ENCODE measurements around the gene COX14.

The COX14 gene

GRCh38 chr12:50162230-50162629 lies 50.2 kb downstream of the COX14 start (continued):
- no peak for TF ChIP-seq REST (tag by site-specific recombination; IDR thresholded peaks at IDR 0.05)
- no peak for TF ChIP-seq ZNF623 (tag by site-specific recombination; IDR thresholded peaks at IDR 0.05)
- TF ChIP-seq ZNF184 (tag by site-specific recombination; IDR thresholded peaks at IDR 0.05) = no peak
- no peak for TF ChIP-seq ZEB2 (tag by site-specific recombination; IDR thresholded peaks at IDR 0.05)
- no peak for TF ChIP-seq SCRT2 (tag by site-specific recombination; IDR thresholded peaks at IDR 0.05)
- TF ChIP-seq ZBTB8A (tag by site-specific recombination; IDR thresholded peaks at IDR 0.05) = no peak
- TF ChIP-seq, protein P1, sequence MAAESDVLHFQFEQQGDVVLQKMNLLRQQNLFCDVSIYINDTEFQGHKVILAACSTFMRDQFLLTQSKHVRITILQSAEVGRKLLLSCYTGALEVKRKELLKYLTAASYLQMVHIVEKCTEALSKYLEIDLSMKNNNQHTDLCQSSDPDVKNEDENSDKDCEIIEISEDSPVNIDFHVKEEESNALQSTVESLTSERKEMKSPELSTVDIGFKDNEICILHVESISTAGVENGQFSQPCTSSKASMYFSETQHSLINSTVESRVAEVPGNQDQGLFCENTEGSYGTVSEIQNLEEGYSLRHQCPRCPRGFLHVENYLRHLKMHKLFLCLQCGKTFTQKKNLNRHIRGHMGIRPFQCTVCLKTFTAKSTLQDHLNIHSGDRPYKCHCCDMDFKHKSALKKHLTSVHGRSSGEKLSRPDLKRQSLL (tag by site-specific recombination; IDR thresholded peaks at IDR 0.05) = no peak
- no peak for TF ChIP-seq SP7 (tag by site-specific recombination; IDR thresholded peaks at IDR 0.05)
- no peak for TF ChIP-seq ZNF518A (tag by site-specific recombination; conservative IDR thresholded peaks at IDR 0.05; ENCODE audit: low read depth)
- no peak for TF ChIP-seq PRDM4 (tag by site-specific recombination; IDR thresholded peaks at IDR 0.05)
- TF ChIP-seq ZNF549 (tag by site-specific recombination; IDR thresholded peaks at IDR 0.05) = no peak

DNA sequence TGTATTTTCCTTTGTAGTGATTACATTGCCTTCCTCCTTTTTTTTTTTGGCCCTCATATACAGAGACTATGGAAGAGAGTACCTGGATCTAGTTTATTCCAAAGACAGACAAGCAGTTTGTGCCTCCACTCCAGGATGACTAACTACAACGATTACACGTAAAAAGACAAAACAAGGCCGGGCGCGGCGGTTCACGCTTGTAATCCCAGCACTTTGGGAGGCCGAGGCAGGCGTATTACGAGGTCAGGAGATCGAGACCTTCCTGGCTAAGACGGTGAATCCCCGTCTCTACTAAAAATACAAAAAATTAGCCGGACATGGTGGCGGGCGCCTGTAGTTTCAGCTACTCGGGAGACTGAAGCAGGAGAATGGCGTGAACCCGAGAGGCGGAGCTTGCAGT lies 52.9 kb downstream of the COX14 start:
- no peak for TF ChIP-seq ZNF560 (tag by site-specific recombination; IDR thresholded peaks at IDR 0.05; ENCODE audit: borderline replicate concordance)
- TF ChIP-seq ZNF394 (tag by site-specific recombination; IDR thresholded peaks at IDR 0.05; ENCODE audit: borderline replicate concordance) = no peak
- TF ChIP-seq CTCF (tag by site-specific recombination; IDR thresholded peaks at IDR 0.05) = no peak
- no peak for TF ChIP-seq BCL11B (tag by site-specific recombination; IDR thresholded peaks at IDR 0.05; ENCODE audit: low read depth)
- no peak for TF ChIP-seq MZF1 (tag by site-specific recombination; IDR thresholded peaks at IDR 0.05; ENCODE audit: borderline replicate concordance)
- no peak for TF ChIP-seq TSHZ1 (tag by site-specific recombination; IDR thresholded peaks at IDR 0.05; ENCODE audit: borderline replicate concordance)
- Histone ChIP-seq H3K27ac (ENCODE audit: extremely low read depth, low read depth, low read length) (no peak overlapping the region), H3K4me1 (ENCODE audit: control insufficient read depth, insufficient read depth, low read length) (peaks cover 3% of the 10 kb centered on the region; the same call in 1 of the 2 replicates), H3K9me3 (ENCODE audit: control insufficient read depth, insufficient read depth, low read depth, low read length) (no peaks in the 10 kb centered on the region), H3K36me3 (ENCODE audit: control insufficient read depth in 2 of 2, insufficient read depth in 1 of 2, low read length in 2 of 2) (no peaks in the 10 kb centered on the region; a peak in 1 of 3 replicates), H3K4me3 (ENCODE audit: low read depth, low read length) (no peak overlapping the region)
- ChIA-PET CTCF (interaction anchor here (1.1 to 4.6 kb wide), 2 partner anchors 33 to 54 kb away, joined by 5 to 32 read pairs; partner anchors contain the start of gene COX14), POLR2A (interaction anchor here (0.7 kb wide), 1 partner anchor 82 kb away, joined by 4 read pairs; no protein-coding TSS in a partner anchor)

Measured in HEK293 (cell line).